ENCODE measurements around the gene DUSP14.
A peak's percentile ranks its signal among the peaks of the same experiment; 100 is the strongest.
"Not testable (repeated sequence)": the region's sequence is repeated elsewhere in the genome, so short reads cannot be mapped to it uniquely, and the experiment has no call there.

The DUSP14 gene

GRCh38 chr17:37485938-37486570 is 3.6 kb upstream of the DUSP14 start:
- DNase-seq: no peak

DNA sequence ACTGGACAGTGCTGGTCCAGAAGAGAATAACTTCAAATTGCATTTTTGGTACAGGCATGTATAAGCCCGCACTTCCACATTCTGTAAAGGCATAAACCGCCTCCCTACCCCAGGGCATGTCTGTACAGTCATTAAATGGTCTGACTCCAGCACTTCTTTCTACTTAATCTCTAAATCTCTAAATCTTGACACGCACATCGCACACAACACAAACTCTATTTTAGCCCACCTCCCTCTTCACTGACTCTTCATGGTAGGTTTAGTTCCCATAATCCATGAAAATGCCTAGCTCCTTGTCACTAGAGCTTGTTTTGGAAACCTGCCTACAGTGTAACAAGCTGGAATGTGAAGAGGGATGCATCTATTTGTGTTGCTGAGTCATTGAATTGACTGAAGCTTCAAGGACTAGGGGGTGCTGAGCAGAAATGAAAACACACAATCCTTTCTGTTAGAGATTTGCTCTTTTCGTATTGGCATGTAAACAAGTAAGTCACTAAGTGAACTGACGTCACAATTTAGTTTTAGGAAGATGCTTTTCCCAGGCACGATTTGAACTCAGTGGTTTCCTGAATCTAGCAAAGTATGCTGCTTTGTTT is 1.6 kb upstream of the DUSP14 start:
- peak in 1 of 2 donors; percentile 26 for DNase-seq

- peak in 1 of 2 donors; percentile 55 for DNase-seq
Observed at GRCh38 chr17:37488607-37489196, 989 bp upstream of the DUSP14 start.

DNA sequence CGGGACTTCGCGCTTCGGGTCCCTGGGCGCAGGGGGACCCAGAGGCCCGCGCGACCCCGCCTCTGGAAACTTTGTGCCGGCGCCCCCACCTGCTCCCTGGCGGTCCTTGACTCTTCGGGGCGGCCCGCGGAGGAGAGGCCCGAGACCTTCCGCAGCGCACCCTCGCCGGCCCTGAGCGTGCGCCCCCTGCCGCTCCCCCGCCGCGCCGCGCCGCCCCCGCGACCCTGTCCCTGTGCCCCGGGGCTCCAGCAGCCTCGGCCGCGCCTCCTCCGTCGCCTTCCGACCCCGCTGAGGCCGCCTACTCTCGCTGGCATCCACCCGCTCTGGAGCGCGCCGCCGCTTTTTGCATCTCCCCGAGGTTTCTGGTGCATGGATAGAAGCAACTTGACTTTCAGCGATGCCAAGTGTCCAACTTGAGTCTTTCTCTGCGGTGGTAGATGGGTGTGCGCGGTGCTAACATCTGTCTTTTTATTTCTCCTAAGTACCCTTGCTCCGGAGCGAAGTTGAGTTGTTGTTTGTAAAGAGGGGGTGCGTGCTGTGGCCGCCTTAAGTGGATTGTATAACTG is 414 bp downstream of the DUSP14 start:
- DNase-seq: peak in 1 of 2 donors; percentile 58

DNA sequence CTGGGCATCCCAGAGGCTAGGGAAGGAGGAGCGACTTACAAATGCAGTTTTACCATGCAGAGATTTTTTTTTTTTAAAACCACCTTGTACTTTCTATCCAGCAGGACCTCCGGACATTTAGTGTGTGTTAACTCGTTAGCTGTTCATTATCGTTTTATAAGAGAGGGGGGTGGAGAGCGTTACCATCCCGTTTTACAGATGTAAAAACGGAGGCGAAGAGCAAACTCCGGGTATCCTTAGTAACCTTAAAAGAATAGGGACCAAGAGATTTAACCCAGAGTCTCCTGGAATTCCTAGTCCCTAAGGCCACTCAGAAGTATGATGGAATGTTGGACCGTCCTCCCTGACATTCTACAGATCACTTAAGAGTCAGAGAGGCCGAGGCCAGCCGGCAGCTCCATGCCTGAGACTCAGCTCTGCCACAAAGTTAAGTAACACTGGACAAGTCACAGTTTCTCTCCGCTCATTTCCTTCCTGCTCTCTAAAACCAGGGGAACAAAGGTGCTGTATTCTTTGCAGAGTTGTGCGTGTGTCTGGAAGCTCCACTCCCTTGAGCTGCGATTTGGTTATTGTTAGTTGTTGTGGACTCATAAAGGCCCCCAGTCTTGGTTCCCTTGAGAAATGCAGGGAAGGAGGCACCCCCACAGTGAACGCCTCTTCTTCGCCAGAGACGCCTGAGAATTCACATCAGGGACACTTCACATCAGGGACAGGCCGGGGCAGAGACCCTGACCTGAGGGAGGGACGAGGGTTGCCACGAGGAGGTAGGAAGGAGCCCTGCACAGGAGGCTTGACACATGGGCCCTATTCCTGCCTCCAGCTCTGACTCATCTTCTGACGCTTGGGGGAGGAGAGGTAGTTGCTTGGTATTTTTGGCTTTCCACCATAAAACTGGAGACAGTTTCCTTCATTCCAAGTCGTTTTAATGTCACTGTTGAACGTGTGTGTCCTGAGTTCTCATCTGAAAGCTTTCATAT is 1.2 kb downstream of the DUSP14 start:
- DNase-seq: peak in 1 of 2 donors; percentile 56

GRCh38 chr17:37492167-37492566 is 2.5 kb downstream of the DUSP14 start:
- DNase-seq: no peak

DNA sequence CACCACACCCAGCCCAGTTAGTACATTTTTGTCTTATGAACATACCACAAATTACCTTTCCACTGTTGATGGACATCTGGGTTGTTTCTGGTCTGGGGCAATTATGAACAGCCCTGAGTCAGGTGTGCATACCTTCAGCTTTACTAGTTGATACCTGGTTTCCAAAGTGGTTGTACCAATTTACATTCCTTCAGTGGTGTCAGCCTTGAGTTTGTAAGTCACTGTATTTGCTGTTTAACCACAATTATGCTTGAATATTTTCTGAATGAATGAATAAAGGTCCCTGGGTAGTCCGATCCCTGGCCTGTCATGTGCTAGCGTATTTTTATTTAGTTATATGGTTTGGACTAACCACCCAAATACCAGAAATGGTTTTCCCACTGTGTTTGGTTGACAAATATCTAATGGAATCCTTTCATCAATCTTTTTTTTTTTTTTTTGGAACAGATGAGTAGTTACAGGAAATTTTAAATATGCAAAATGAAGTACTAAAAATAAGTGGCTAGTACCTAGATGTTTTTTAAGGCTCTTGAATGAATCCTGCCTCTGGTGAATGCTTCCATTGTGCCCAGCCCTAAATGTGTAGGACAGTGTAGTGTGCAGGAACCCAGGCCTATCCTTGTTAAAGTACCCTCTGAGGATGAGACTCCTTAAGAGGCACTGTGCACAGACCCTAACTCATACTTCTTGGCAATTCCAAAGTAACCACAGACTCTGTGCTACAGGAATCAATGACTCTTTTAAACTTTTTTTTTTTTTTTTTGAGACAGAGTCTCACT is 3.7 kb downstream of the DUSP14 start:
- no peak for DNase-seq

GRCh38 chr17:37494401-37494831 is 4.7 kb downstream of the DUSP14 start:
- no peak for DNase-seq

DNA sequence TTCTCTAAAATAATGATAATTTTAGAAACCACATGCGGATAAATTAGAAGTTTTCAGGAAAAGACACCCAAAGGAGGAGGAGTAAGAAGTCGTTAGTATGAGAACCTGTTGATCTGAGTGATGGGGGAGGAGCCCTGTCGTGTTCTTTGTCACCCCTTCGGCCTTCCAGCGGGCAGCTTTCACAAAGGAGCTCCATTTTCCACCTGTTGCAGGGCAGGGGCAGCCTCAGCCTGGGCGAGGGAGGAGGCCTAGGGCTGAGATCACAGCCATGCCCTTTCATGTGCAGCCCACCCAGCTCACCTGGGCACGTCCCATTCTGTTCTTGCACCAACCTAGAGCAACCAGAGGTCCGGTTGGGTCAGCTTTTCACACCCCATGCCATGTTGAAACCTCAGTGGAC is 5.3 kb downstream of the DUSP14 start:
- DNase-seq: no peak

- no peak for DNase-seq
Observed at GRCh38 chr17:37500378-37500777, 10.7 kb downstream of the DUSP14 start.

GRCh38 chr17:37502009-37502936 is 12.6 kb downstream of the DUSP14 start:
- DNase-seq: no peak

GRCh38 chr17:37503148-37503547 is 13.5 kb downstream of the DUSP14 start:
- DNase-seq: no peak

GRCh38 chr17:37505333-37505732 is 15.6 kb downstream of the DUSP14 start:
- DNase-seq: no peak

GRCh38 chr17:37506678-37507077 is 17.0 kb downstream of the DUSP14 start:
- peak; percentile 19 to 29 for DNase-seq

DNA sequence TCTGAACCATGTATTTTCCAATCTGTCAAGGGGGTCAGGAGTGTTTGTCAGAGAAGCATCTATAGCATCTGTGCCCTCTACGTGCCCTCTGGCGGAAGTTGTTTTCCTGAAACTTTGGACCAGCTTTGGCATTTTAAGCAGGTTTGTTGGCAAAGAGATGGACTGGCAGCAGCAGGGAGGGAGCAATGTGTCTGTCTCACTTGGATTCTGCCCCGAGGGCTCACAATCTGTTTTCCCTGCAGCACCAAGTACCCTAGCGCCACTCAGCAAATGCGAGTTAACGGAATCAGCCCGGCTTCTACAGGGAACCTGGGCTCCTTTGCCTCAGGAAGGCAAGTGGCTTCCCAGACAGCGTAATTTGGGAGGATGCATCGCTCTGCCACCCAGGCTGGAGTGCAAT is 17.4 kb downstream of the DUSP14 start:
- DNase-seq: no peak

DNA sequence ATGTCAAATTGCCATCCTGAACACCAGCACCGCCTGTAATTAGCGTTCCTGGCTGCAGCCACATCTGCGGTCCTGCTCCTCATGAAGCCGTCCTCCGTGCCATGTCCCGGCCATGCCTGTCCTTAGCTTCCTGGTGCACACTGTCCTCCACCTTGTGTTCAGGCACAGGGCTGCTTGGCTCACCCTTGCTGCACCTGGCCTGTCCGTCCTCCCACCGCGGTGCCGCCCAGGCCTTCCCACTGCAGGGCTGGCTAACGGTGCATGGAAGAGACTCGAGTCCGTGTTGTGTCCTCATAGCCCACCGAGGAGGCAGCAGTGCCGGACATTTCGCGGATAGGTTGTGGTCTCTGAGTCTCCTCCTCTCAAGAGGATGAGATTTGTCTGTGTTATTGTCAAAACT is 20.4 kb downstream of the DUSP14 start:
- DNase-seq: no peak

- DNase-seq: not testable (repeated sequence)
Observed at GRCh38 chr17:37511642-37512041, 22.0 kb downstream of the DUSP14 start.

- DNase-seq: no peak
Observed at GRCh38 chr17:37512442-37513068, 22.9 kb downstream of the DUSP14 start.

DNA sequence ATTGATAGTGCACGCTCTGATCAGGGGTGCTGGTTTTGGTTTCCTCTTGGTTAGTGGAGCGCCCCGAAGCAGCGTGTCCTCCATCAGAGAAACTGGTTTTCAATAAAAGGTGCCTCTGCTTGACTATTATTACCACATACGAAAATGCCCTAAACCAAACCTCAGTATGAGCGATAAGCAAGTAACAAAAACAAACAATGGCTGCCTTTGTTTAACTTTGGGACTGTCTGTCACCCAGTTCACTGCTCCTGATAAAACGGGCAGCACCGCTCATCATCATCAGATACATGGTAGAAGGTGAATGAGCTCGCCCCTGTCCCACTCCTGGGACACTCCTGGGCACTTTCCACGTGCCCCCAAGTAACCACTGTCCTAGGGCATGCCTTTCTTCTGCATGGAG is 24.0 kb downstream of the DUSP14 start:
- no peak for DNase-seq

GRCh38 chr17:37516127-37516571 is 26.5 kb downstream of the DUSP14 start:
- no peak for DNase-seq

Measured in inflammatory macrophage (primary cell).